Fibroblast of skin of abdomen (primary cell): ENCODE results near the gene CD247.
A peak's percentile ranks its signal among the peaks of the same experiment; 100 is the strongest.

Experiments used
- DNase-seq: peaks from one replicate; pipeline ENCODE4 v3.0.0-alpha.2; 2013

CD247 gene

DNA sequence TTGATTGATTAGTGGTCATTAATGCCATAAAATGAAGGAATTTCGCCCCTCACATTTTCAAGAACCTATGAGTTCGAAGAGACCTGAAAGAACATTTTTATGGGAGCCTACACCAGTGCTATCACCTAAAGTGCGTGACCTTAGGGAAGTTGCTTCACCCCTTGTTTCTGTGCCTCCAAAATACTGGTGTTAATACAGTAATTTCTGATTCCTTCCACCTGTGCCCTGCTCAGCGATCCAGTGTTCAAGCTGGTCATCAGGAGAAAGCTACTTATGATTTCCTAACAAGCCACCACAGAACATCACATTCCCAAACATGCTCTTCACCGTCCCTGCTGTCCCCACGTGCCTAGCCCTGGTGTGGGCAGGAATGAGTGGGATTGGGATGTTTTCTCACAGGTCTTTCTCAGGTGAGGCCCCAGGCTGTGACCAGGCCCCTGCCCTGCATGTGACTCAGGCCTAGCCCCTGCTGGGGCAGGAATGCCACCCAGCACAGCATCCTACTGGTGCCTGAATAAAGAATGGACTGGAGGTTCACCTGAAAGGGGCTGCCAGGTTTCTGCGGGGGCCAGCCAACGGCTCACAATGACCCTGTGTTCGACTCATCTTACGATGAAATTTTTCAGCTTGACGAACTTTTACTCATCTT is 60.3 kb downstream of the CD247 start:
- no peak for DNase-seq

GRCh38 chr1:167456926-167457325 is 61.4 kb downstream of the CD247 start:
- DNase-seq: no peak

GRCh38 chr1:167456524-167456923 is 61.8 kb downstream of the CD247 start:
- DNase-seq: no peak

- DNase-seq: peak; percentile 3
Measured at GRCh38 chr1:167455786-167456446, 62.4 kb downstream of the CD247 start.

DNA sequence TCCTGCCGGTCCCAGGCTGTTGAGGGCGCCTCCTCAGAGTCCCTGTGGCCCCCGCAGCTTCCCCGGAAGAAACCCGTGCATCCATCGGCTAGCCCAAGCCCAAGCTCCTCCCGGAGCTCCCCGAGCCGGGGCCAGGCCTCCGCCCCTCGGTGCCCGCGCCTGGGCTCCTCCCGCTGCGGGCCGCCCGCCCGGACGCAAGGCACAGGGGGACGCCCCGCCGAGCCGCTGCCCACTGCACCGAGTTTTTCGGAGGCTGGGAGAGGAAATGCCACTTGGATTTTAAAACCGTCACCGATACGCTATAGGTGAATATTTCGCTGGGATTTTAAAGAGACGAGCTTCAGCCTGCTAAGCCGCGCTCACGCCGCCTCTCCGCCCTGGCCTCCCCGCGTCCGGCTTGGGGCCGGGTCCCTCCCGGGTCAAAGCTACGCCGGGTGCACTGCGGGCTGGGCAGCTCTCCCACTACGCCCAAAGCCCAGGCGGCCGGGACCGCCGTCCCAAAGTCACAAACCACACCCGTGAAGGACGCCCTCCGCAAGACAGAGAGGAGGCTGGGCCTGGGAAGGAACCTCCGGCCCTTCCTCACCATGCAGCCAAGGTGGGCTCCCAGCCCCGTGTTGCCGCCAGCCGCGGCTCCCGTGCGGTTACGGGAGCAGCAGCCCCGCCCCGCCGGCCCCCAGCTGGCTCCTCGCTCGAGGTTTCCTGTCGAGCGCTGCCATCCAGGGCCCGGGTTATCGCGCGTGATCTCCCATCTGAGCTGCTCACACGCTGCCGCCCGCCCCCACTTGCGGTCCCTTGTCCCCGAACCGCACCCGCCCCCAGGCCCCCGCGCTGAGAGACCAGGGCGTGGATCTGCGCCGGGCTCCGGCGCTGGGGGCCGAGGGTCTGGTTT is 63.2 kb downstream of the CD247 start:
- peak; percentile 25 for DNase-seq

DNA sequence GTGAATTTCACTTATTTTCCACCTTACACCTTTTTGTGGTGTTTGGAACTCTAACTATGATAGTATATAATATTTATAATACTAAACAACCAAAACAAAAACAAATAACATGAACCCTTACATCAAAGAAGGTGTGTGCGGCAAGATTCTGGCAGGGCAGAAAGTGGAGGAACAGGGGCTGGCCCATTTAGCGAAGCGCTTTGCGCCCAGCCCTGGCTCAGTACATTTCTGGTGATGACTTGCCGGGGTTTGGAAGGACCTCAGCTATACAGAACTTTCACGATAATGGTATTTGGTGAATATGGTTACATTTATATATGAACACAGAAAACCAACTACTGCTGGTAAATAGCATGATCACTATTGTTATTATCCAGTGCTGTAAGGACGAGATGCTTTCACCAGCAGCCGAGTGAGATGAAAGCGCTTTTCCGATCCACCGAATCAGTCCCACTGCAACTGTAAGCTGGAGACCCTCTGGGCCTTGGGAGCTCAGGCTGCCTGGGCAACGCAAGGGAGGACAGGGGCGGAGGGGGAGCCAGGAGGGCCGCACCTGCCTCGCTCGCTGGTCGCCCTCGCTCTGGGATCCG is 63.9 kb downstream of the CD247 start:
- DNase-seq: no peak

DNA sequence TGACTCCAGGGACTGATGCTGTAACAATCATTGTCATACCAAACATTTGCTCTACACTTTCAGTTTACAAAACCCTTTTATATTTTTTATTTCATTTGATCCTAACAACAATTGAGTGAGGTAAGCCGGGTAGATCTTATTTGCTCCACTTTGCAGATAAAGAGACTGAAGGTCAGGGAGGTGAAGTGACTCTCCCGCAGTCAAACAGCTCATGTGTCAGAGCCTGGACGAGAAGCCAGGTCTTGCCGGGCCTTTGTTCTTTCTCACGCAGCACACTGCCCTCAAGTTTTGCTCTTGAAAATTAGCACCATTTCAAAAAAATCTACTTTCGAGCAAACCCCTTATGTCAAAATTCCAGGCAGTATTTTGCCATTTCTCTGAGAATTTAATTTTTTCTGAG is 65.2 kb downstream of the CD247 start:
- no peak for DNase-seq

DNA sequence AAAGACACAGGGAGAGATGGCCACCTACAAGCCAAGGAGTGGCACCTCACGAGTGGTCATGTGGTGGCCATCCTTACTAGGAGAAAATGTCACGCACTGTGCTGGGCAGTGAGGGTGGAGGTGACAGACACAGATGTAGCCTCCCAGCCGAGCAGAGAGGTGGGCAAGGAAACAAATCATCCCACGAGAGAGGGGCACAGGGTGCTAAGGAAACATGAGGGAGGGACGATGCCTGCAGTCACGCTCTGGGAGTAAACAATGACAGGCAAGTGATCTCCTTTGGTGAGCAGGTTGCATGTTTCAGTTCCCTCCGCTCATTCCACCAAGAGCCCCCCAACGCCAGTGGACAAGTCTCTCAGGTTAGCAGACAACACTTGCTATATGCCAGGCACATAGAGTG is 65.8 kb downstream of the CD247 start:
- no peak for DNase-seq

DNA sequence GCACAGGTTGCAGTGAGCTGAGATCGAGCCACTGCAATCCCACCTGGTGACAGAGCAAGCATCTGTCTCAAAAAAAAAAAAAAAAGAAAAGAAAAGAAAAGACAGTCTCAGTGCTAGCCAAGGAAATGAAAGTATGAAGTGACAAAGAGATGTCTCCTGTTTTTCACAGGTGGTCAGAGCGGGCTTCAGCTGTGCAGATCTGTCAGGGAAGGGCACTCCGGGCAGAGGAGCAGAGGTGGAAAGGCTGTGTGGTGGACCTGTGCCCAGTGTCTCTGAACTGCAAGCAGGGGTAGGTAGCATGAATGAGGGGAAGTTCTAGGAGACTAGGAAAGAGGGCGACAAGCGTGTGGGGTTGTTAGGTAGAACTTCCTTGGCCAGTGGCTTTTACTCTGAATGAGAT is 67.5 kb downstream of the CD247 start:
- DNase-seq: no peak

- DNase-seq: no peak
Measured at GRCh38 chr1:167447521-167448136, 70.7 kb downstream of the CD247 start.

GRCh38 chr1:167446966-167447365 is 71.4 kb downstream of the CD247 start:
- DNase-seq: no peak

GRCh38 chr1:167443757-167444156 is 74.6 kb downstream of the CD247 start:
- DNase-seq: no peak

DNA sequence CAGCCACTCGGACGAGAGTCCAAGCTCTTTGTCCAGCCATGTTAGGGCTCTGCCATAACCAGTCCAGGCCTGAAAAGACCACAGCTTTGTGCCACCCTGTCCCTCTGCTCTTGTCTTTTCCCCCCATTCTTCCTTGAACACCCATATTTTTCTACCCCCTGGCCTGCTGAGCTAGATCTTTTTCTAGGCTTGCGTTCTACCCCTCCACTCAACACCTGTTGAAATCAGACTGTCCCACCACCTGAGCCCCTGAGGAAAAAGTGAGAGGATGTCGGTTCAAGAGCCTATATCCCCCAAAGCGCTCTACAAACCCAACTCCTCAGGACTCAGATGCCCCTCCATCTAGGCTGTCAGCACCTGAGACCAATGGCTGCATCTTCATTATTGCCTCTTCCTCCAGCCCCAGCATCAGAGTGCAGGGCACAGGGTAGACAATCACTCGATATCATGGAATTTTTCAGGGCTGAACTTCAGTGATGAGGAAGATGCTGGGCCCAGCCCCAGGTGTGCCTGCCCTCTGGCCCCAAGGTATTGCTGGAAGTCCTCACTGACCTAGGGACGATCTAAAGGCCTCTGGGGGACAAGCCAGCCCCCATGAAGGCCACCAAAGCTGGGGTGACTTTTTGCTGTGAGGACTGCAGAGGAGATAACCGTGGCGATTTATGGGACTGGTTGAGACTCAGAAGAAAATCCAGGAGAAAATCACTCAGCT is 75.3 kb downstream of the CD247 start:
- no peak for DNase-seq

DNA sequence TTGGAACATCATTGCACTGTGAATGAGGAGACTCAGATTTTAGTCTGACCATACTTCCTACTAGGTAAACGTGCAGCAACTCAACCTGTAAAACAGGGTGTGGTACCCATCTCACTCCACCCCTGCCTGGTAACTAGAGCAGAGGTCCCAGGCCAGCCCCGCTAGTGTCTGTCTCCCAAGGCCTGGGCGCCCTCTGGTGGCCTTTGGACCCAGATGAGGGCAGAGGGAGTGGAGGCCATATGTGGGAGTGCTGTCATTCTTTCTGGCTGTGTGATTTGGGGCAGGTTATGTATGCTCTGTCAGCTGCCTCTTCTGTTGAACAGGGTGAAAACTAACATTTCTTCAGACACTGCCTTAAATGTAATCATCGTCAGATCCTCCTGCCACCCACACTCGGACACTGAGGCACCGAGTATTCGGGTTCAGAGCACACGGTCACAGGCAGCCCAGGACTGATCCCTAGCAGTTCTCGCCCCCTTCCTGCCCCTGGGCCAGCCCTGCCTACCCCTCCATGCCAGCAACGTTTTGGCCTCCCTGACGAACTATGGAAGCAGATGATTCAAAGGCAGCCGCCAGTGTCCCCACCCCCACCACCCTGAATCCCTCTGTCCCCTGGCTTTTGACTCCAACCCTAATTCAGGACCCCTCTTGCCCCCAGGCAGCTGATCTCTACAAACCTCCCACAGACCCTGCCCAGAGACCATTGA is 76.0 kb downstream of the CD247 start:
- DNase-seq: peak; percentile 68

- no peak for DNase-seq
Measured at GRCh38 chr1:167441222-167441621, 77.1 kb downstream of the CD247 start.

DNA sequence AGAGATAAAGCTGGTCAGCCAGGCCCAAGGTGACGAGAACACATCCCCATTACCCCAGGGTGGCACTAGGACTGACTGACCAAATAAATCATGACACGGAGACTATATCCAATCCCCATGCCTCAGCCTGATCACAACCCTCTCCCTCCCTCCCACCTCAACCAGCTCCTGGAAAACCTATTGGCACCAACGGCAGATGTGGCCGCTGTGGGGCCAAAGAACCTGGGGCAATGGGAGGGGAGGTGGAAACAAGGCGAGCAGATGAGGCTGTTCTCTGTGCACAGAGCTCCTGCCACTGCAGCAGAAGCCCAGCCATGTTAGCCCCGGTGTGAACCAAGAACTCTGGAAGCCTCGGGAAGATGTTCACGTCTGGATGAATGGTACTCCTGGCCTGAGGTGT is 77.6 kb downstream of the CD247 start:
- no peak for DNase-seq

GRCh38 chr1:167440345-167440744 is 78.0 kb downstream of the CD247 start:
- DNase-seq: no peak

- DNase-seq: peak; percentile 40
Measured at GRCh38 chr1:167439301-167439988, 78.9 kb downstream of the CD247 start.

GRCh38 chr1:167438171-167439138 is 79.9 kb downstream of the CD247 start:
- DNase-seq: no peak
